HG03439 (cell line): ENCODE results near the gene FAM217B.
"Not testable (repeated sequence)": the region's sequence is repeated elsewhere in the genome, so short reads cannot be mapped to it uniquely, and the experiment has no call there.

Experiments used
- ATAC-seq: cut with Tn5 transposase; IDR thresholded peaks from one replicate; pipeline ENCODE4 v1.9.1; 2021; ENCODE audit warnings: mild to moderate bottlenecking, moderate library complexity; ENCODE audit not compliant: unreplicated experiment

The FAM217B gene

GRCh38 chr20:59938221-59938620, 2.0 kb upstream of the FAM217B start:
- no peak for ATAC-seq

GRCh38 chr20:59938696-59939051, 1.5 kb upstream of the FAM217B start:
- no peak for ATAC-seq

- ATAC-seq = peak; percentile 35
Measured at GRCh38 chr20:59939052-59939878, 924 bp upstream of the FAM217B start.

- ATAC-seq = peak; percentile 43
Measured at GRCh38 chr20:59939879-59940128, 385 bp upstream of the FAM217B start.

- ATAC-seq = no peak
Measured at GRCh38 chr20:59940956-59941294, 736 bp downstream of the FAM217B start.

- no peak for ATAC-seq
Measured at GRCh38 chr20:59942245-59942644, 2.1 kb downstream of the FAM217B start.

- no peak for ATAC-seq
Measured at GRCh38 chr20:59944726-59945125, 4.5 kb downstream of the FAM217B start.

GRCh38 chr20:59945175-59945574, 5.0 kb downstream of the FAM217B start:
- ATAC-seq = no peak

- ATAC-seq = no peak
Measured at GRCh38 chr20:59945731-59946130, 5.5 kb downstream of the FAM217B start.

GRCh38 chr20:59947376-59947775, 7.2 kb downstream of the FAM217B start:
- no peak for ATAC-seq

- ATAC-seq = no peak
Measured at GRCh38 chr20:59948212-59948611, 8.0 kb downstream of the FAM217B start.

GRCh38 chr20:59948828-59949720, 8.9 kb downstream of the FAM217B start:
- no peak for ATAC-seq

- no peak for ATAC-seq
Measured at GRCh38 chr20:59949911-59950310, 9.7 kb downstream of the FAM217B start.

- ATAC-seq = no peak
Measured at GRCh38 chr20:59954718-59955117, 14.5 kb downstream of the FAM217B start.

- ATAC-seq = no peak
Measured at GRCh38 chr20:59955131-59955796, 15.1 kb downstream of the FAM217B start.

- ATAC-seq = not testable (repeated sequence)
Measured at GRCh38 chr20:59957568-59957967, 17.4 kb downstream of the FAM217B start.

- ATAC-seq = no peak
Measured at GRCh38 chr20:59958123-59958522, 17.9 kb downstream of the FAM217B start, which contains the start of gene CDH26. CDH26 (plus strand) TSS chr20:59958423; CDS start chr20:59958727, 304 bp downstream.

- ATAC-seq = no peak
Measured at GRCh38 chr20:59958626-59959025, 18.4 kb downstream of the FAM217B start.

GRCh38 chr20:59961423-59961822, 21.2 kb downstream of the FAM217B start:
- no peak for ATAC-seq

- ATAC-seq = no peak
Measured at GRCh38 chr20:59962155-59962554, 22.0 kb downstream of the FAM217B start.

GRCh38 chr20:59966428-59966827, 26.2 kb downstream of the FAM217B start:
- no peak for ATAC-seq

- ATAC-seq = no peak
Measured at GRCh38 chr20:59971428-59971827, 31.2 kb downstream of the FAM217B start.
